HCEC 1CT (cell line): ENCODE results near the gene MALT1.
A peak's percentile ranks its signal among the peaks of the same experiment; 100 is the strongest.

Source experiments
- DNase-seq: peaks from one replicate; pipeline ENCODE4 v3.0.0-alpha.2; 2017

MALT1 gene

DNA sequence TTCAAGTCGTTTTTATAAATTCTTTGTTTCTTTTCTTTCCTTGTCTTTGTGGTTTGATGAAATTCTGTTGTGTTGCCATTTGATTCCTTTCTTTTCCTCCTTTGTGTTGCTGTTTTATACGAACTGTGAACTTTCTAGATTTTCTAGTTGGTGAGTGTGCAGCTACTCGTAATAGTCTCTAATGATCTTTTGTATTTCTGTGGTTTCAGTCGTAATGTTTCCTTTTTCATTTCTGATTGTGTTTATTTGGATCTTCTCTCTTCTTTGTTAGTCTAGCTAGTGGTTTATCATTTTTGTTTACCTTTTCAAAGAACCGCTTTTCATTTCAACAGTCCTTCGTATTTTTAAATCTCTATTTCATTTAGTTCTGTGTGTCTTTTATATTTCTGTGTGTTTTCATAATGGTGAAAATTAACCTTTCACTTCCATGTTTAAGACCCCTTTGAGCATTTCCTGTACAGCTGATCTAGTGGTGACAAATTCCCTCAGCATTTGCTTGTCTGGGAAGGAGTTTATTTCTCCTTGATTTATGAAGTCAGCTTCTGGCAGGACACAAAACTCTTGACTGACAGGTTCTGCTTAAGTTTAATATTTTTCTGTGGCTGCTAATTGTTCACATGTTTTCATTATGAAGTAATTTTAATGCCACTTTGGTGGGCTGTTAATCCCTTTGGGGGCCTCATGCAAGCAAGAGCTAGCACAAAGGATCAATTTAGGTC lies 16.2 kb upstream of the MALT1 start:
- no peak for DNase-seq

- DNase-seq: no peak
Observed at GRCh38 chr18:58657081-58657480, 14.2 kb upstream of the MALT1 start.

DNA sequence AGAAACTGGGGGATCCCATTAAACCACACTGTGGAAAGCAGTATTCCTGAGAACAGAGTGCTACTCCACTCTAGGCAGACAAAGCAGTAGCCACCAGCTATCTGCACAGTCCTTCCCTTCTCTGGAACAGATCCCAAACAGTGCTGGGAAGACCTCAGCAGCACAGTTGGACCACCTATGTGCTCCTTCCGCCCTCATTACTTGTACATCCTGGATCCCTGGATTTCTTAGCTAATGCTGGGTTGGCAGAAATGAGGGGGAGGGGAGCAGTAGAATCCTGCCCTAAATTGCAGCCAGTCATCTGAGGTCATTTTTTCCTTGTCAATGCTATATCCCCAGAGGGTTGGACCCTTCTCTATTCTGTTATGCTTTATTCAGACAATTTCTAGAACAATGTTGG lies 13.8 kb upstream of the MALT1 start:
- no peak for DNase-seq

- DNase-seq: no peak
Observed at GRCh38 chr18:58659691-58660090, 11.6 kb upstream of the MALT1 start.

- DNase-seq: no peak
Observed at GRCh38 chr18:58660915-58661314, 10.3 kb upstream of the MALT1 start.

GRCh38 chr18:58661423-58661822 lies 9.8 kb upstream of the MALT1 start:
- peak; percentile 37 for DNase-seq

GRCh38 chr18:58662118-58662517 lies 9.1 kb upstream of the MALT1 start:
- no peak for DNase-seq

GRCh38 chr18:58666176-58666575 lies 5.1 kb upstream of the MALT1 start:
- DNase-seq: peak; percentile 24

DNA sequence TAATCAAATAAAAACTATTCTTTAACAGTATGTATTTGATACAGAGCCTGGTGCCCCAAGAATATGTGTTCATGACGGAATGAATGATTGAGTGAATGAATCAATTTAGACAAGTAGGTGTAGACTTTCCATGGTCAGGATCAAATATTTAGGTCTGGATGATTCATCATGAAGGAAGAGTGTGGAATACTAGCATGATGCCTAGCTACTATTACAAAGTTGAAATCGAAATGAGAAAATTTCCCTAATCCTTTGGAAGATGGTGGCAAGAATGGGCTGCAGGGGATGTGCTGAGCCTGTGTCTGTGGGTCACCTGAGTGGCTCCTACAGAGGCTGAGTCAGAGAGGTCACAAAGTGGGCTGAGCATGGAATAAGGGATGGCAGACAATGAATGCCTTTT lies 3.1 kb upstream of the MALT1 start:
- peak; percentile 55 for DNase-seq

DNA sequence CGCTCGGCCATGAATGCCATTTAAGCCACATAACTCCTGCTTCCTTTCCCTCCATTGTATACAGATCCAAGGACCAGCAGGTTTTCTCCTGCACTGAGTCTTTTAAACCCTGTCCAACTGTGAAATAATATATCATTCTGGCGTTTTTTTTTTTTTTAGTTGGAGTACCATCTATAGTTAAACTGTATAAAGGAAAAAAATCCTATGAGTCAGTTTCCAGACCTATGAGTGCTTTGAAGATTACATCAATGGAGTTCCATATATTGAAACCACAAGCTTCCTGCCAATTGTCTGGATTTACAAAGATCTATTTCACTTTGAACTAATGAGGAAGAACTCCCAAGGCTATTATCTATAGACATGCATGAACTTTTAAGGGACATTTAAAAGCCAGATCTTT lies 2.4 kb upstream of the MALT1 start:
- DNase-seq: peak; percentile 83

GRCh38 chr18:58669731-58670378 lies 1.4 kb upstream of the MALT1 start:
- DNase-seq: peak; percentile 75

DNA sequence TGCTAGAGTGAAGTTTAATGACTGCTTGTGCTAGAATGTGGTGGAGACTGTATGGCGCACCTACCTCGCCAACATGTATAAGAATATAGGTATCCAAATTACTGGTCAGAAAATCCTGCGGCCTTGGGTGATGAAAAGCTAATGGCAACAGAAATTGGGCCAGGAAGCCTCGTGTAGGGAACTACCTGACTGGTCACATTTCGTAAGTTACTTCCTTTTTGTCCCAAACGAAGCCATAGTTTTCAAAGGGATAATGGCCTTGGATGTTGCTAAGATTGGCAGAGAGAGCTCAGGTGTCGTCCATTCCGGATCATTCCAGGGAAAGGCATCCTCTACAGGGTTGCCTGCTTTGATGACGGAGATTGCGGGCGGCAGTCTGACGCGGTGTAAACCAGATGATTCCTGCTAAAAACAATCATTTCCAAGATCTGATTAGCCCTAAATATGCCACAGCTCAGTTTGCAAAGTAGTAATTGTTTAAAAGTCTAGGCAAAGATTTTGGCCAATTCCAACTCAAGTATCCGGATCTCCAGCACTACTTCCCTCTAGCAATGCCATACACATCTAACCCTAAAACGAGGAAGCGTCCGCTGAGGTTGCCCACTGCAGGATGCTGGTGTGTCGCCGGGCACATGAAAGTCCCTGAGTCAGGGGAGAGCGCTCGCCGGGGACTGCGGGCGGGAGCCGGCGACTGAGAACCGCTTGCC lies 708 bp upstream of the MALT1 start:
- DNase-seq: no peak

GRCh38 chr18:58671632-58672564 lies 633 bp downstream of the MALT1 start:
- peak; percentile 42 for DNase-seq

- DNase-seq: no peak
Observed at GRCh38 chr18:58674159-58674558, 2.9 kb downstream of the MALT1 start.

- DNase-seq: peak; percentile 44
Observed at GRCh38 chr18:58674863-58675472, 3.7 kb downstream of the MALT1 start.

GRCh38 chr18:58676270-58676669 lies 5.0 kb downstream of the MALT1 start:
- no peak for DNase-seq

DNA sequence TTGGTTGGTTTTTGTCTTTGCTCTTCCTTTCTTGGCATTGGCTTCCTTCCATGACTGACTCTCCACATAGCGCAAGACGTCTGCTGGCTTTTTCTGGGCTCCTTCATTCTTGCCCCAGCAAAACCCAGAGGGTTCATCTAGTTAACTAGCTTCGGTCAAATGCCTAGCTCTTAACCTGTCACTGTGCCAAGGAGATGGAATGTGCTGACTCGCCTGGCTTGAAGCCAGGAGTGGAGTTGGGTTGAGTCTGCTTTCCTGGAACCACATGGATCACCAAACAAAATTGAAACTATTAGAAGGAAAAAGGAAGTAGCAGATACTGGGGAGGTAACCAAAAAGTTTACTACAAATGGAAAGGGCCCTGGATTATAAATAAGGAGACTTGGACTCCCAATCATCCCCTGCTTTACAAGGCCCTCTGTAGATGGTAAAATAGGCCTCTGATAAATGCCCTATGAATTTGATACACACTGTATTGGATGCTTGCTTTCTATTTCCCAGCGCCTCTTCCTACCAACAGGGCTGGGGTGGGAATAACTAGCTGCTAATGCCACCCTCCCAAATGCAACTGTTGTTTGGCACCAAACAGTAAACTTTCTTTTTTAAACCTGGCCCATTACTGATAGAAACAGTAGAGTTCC lies 11.3 kb downstream of the MALT1 start:
- DNase-seq: peak; percentile 30

DNA sequence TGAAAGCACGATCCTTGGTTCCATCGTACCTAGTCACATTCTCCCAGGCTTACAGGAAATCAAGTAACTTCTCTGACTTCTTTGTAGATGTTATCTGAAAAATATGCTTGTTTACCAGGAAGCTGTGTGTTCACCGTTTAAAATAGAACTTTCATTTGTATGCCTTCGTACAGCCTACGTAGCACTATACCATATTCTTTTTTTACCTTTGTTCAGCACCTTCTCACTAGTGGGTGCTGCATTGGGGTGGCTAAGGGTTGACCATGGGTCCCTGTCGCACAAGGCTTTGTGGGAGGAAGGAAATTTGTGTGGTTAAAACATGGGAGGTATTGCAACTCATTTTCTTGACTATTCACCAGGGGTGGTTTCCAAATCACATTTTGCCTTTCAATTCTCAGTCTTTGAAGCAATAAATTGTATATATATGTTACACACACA lies 16.6 kb downstream of the MALT1 start:
- DNase-seq: no peak

GRCh38 chr18:58690259-58690658 lies 19.0 kb downstream of the MALT1 start:
- DNase-seq: no peak

DNA sequence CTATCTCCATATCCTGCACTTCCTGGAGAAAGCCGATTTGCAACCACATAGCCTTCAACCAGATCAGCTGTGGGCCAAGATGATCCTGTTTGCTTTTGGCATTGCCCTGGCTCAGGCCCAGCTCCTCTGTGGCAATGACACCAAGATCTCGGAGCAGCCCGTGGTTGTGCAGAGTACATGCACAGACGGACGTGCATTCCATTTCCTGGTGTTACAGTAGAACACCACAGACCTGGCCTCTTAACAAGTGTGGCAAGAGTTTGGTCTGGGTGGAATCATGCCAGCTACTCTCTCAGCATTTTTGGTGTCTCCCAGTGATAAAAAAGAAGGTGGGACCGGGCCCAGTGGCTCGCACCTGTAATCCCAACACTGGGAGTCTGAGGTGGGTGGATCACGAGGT lies 20.0 kb downstream of the MALT1 start:
- DNase-seq: no peak

DNA sequence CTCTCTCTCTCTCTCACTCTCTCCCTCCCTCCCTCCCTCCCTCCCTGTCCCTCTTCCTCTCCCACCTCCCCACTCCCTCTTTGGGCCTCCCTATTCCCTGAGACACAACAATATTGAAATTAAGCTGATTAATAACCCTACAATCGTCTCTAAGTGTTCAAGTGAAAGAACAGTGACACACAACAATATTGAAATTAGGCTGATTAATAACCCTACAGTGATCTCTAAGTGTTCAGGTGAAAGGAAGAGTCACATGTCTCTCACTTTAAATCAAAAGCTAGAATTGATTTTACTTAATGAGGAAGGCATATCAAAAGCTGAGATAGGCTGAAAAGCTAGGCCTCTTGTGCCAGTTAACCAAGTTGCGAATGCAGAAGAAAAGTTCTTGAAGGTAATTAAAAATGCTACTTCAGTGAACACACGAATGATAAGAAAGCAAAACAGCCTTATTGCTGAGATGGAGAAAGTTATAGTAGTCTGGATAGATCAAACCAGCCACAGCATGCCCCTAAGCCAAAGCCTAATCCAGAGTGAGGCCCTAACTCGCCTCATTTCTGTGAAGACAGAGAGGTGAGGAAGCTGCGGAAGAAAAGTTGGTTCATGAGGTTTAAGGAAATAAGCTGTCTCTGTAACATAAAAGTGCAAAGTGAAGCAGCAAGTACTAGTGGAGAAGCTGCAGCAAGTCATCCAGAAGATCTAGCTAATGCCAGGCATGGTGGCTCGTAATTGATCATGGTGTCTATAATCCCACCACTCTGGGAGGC lies 21.3 kb downstream of the MALT1 start:
- DNase-seq: no peak
